SIG-M5 treated with dmso at 0.1 percent for 504 hours (cell line): Measurements from ENCODE around the gene TBL1X.
A peak's percentile ranks its signal among the peaks of the same experiment; 100 is the strongest.
"Not testable (repeated sequence)": the region's sequence is repeated elsewhere in the genome, so short reads cannot be mapped to it uniquely, and the experiment has no call there.

Source experiments
- DNase-seq: peaks from one replicate; lab custom pipeline; 2025; ENCODE audit not compliant: unreplicated experiment; lab: John Stamatoyannopoulos, UW

The TBL1X gene

DNA sequence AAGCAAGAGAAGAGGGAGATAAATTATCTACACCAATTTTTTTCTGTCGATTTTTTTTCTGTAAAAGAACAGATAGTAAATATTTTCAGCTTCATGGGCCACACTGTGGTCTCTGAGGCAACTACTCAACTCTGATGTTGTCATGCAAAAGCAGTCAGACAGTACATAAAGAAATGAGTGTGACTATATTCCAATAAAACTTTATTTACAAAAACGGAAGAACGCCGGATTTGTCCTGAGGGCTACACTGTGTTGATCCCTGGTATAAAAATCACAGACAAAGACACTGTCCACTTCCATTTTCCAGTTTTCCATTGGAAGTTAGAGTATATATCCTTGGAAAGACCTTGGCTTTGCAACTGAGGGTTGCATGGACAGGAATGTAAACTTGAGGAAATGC lies 282.8 kb downstream of the TBL1X start:
- DNase-seq, result no peak

DNA sequence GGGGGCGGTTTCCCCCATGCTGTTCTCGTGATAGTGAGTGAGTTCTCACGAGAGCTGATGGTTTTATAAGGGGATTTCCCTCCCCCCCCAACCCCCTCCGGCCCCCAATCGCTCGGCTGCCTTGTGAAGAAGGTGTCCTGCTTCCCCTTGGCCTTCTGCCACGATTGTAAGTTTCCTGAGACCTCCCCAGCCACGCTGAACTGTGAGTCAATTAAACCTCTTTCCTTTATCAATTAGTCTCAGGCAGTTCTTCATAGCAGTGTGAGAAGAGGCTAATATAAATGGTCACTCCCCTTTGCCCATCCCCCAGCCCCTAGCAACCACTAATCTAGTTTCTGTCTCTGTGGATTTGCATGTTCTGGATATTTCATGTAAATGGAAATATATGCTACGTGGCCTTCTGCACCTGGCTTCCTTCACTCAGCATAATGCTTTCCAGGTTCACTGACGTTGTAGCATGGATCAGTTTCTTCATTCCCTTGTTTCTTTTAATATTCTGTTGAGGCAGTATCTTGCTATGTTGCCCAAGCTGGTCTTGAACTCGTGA lies 284.4 kb downstream of the TBL1X start:
- no peak for DNase-seq

DNA sequence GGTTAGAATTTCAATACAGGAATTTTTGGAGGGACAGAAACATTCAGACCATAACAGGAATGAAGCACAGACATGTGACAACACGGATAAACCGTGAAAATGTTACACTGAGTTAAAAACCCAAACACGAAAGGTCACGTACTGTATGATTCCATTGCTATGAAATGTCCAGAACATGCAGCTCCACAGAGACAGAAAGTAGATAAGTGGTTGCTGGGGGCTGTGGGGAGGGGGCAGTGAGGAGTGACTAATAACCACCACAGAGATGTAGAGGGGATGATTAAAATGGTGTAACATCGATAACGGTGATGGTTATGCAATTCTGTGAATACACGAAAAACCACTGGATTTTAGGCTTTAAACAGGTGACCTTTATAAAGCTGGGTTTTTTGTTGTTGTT lies 292.5 kb downstream of the TBL1X start:
- DNase-seq, result no peak

DNA sequence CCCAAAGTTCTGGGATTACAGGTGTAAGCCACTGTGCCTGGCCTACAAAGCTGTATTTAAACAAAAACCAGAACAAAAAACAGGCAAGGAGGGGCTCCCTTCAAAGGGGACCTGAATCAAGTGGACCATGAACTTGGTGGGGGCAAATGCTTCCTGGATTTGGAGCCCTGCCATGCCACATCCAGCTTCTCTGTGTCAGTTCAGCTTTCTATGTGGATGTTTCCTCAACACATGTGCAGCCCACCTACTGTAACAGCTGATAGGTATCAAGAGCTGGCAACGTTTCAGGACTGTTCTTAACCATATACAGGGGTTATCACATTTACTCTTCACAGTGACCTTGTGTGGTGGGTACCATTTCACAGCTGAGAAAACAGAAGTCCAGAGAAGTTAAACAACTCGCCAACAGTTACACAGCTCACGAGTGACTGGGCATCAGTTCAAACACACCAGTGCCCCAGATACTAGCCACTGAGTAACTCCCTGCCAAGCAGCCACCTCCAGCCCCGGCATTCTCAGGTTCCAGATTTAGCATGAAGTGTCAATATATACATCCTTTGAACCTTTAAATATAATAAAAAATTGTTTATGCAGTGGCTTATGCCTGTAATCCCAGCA lies 293.3 kb downstream of the TBL1X start:
- DNase-seq, result no peak

DNA sequence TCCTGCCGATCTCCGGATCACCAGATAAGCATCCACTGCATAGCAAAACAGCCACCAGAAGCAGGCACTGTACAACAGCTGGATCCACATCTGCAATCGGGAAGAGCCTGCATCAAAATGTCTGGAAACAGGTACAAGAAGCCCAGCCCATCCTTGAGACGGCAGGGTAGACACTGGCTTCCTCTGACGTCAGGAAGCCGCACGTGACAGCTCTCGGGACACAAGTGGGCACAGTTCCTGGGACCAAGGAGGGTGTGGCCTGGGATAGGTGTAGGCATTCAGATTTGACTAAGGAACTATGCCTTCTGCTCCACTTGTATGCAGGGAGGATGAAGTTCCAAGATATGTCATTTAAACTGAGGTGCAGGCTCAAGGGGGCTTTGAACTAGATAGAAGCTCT lies 294.5 kb downstream of the TBL1X start:
- no peak for DNase-seq

DNA sequence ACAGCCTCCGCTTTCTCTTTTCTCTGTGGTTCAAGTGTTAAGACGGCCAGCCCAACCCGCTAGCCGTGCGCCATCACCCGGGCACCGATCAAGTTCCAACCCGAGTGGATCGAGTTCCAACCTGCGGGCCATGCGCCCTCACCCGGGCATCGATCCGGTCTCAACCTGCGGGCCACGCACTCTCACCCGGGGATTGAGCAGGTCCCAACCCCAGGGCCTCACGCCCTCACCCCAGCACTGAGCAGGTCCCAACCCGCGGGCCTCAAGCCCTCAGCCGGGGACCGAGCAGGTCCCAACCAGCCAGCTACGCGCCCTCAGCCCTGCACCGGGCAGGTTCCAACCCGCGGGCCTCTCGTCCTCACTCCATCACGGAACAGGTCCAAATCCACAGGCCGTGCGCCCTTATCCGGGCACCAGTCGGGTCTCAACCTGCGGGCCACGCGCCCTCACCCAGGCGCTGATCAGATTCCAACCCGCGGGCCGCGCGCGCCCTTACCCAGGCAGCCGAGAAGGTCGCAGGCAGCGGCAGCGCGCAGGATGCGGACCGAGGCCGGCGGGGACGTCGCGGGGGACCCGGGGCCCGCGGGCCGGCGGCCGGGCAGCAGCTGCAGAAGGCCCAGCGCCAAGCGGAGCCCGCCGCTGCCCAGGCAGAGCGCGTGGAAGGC lies 300.3 kb downstream of the TBL1X start:
- no peak for DNase-seq

DNA sequence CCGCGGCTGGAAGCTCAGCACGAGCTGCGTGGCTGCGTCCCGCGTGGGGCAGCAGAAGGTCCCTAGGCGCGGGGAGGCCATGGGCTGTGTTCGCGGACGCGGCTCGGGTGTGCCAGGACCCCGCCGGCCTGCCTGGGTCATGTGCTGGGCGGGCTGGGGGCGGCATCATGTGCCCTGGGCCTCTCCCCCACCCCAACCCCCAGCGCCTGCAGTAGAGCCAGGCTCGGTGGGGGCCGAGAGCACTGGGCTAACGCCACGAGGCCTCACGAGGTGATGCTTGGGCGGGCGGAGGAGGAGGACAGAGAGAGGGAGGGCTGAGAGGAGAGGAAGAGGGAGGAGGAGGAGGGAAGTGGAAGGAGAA lies 300.9 kb downstream of the TBL1X start, which contains the start of gene GPR143:
TSS of gene GPR143 (minus strand) at position 111 of the 361 bp plus-strand sequence. CDS start at position 81, 30 bp downstream.
- no peak for DNase-seq

DNA sequence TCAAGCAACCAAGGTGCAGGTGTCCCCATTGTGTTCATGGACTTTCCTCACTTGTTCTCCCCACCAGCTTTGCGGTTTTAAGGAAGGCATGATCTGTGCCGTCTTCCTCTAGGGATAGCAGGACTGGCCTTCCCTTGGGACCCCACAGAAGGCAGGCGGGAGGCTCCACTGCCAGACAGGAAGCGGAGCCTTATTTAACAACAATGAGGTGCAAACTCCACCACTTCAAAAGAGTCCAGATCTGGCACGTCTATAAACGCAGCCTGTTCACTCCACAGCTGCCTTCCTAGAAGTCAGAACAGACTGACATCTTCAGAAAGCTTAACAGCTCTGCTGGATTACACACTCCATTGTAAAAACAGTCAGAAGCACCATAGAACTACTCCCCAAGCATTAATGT lies 302.5 kb downstream of the TBL1X start:
- no peak for DNase-seq

DNA sequence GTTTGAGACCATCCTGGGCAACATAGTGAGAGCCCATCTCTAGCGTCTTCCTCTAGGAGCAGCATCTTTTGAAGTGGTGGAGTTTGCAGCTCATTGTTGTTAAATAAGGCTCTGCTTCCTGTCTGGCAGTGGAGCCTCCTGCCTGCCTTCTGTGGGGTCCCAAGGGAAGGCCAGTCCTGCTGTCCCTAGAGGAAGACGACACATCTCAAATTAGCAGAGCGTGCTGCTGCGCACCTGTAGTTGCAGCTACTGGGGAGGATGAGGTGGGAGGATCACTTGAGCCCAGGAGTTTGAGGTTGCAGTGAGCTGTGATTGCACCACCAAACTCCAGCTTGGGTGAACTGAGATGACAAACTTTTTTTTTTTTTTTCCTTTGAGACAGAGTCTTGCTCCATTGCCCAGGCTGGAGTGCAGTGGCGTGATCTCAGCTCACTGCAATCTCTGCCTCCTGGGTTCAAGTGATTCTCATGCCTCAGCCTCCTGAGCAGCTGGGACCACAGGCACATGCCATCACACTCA lies 303.5 kb downstream of the TBL1X start:
- DNase-seq, result not testable (repeated sequence)

DNA sequence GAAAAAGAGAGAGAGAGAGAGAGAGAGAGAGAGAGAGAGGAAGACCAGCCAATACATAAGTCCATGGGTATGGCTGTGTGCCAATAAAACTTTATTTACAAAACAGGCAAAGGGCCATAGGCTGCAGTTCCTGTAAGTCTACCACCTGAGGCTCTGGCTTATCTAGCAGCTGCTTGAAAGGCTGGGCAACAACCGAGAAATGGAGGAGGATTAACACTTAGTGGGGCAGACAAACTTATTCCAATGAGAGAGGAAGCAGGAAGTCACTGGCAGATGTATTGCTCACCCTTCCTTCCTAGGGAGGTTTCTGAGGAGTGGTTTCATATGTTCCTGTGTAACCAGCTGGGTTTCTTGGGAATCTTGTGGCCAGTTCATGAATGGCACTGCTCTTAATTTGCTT lies 305.5 kb downstream of the TBL1X start:
- DNase-seq, result no peak

DNA sequence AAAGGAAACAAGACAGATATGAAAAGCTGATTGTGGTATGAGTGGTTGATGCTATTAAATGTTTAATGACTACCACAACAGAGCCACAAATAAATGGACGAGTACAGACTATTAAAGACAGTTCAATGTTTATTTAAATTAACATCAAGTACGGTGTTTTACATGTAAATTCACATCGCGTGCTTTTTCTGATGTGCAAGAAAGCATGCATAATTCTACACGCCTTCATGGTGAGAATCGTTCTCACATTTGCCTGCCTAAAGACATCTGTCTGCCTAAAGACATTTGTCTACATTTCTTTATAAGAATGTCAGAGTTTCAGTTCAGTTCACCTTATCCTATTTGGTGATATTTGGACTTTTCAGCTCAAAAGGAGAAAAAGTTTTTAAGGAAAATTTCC lies 308.1 kb downstream of the TBL1X start:
- DNase-seq, result no peak

DNA sequence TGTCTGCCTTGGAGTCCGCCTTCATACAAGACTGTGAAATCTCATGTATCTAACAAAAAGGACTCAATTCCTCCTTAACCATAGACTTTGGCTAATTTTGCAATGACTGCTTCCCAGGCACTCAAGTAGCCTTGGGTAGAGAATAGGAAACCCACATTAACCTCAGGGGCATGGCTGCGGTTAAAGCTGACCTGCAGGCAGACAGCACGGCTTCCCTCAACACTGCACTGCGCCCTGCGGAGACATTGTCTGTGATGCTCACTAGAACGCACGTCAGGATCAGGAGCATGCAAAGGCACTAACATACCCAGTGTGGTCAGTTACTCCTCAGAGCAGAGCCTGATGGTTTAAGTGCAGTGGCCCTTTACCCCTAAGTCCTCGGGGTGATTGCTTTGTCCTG lies 311.1 kb downstream of the TBL1X start:
- DNase-seq, result no peak

DNA sequence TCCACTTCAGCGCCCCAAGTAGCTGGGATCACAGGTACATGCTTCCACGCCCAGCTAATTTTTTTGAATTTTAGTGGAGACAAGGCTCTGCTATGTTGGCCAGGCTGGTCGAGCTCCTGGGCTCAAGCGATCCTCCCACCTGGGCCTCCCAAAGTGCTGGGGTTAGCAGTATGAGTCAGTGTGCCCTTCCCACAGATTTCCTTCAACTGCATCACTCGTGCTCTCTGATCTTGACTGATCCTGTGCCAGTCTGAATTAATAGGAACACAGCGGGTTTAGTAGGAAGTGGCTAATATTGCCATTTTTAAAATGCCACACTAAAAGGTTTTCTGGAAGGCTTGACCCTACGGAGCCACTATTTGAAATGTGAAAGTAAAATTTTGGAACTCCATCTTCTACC lies 317.1 kb downstream of the TBL1X start:
- no peak for DNase-seq

DNA sequence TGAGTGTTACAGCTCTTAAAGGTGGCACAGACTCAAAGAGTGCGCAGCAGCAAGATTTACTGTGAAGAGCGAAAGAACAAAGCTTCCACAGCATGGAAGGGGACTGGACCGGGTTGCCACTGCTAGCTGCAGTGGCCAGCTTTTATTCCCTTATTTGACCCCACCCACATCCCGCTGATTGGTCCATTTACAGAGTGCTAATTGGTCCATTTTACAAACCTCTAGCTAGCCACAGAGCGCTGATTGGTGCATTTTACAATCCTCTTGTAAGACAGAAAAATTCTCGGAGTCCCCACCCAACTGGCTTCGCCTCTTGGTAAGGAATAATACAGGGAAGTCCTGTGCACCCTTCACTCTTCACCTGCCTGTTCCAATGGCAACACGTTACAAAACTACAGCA lies 319.5 kb downstream of the TBL1X start:
- no peak for DNase-seq

DNA sequence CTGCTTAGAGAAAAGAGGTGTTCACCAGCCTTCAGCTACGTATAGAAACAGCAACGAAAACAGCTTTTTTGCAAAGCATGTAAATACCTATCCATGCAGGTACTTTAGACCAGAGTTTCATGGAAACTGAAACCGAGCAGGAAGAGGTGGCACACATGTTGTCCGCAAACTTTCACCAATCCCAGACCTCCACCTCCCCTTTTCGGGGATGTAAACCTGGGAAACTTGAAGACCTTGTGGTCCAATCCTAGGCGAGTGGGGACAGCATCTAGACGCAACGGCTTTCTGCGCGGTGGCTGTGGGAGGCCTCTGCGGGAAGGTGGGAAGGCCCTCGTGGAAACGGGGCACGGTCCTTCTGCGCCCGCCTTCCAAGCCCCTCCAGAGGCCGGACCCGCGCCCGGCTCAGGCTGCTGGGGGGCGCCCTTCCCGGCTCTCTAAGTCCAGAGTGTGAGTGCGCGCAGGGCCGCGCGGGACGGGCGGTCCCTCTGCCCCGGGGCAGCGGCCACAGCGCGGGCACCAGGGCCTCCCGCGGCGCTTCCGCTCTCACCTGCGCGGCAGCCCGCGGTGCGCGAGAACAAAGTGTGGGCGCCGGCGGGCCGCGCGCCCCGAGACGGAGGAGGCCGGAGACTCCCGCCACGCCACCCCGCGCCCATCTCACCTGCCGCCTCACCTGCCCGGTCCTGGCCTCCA lies 320.5 kb downstream of the TBL1X start:
- no peak for DNase-seq

DNA sequence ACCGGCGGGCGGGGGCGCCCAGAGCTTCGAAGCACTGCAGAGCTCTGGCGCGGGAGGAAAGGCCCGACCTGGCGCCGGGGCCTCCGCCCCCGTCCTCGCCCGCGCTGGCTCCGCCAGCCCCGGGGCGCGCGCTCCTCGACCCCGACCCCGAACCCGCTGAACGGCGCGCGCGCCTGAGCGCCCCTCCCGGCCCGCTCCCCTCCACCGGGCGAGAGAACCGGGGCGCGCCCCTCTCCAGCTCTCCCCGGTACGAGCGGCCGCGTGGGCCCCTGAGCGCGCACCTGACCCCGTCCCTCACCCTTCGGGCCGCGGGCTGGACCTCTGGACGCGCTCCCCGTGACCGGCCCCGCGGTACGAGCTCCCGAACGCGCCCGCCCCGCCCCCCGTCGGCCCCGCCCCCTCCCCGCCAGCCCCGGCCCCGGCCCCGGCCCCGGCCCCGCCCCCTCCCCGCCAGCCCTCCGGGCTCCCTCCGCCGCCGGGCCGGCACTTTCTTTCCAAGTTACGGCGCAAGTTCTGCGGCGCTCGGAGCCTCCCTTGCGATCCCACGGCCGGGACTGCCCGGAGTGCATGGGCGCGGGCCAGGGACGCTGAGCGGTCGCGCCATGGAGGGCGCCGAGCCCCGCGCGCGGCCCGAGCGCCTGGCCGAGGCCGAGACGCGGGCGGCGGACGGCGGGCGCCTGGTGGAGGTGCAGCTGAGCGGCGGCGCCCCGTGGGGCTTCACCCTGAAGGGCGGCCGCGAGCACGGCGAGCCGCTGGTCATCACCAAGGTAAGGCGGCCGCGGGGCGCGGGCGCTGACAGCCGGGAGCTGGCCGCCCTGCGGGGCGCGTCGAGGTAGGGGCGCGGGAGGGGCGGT lies 321.3 kb downstream of the TBL1X start, which contains the start of gene SHROOM2:
TSS of gene SHROOM2 (plus strand) at position 486 of the 854 bp plus-strand sequence. CDS start at position 603, 117 bp downstream.
- no peak for DNase-seq

DNA sequence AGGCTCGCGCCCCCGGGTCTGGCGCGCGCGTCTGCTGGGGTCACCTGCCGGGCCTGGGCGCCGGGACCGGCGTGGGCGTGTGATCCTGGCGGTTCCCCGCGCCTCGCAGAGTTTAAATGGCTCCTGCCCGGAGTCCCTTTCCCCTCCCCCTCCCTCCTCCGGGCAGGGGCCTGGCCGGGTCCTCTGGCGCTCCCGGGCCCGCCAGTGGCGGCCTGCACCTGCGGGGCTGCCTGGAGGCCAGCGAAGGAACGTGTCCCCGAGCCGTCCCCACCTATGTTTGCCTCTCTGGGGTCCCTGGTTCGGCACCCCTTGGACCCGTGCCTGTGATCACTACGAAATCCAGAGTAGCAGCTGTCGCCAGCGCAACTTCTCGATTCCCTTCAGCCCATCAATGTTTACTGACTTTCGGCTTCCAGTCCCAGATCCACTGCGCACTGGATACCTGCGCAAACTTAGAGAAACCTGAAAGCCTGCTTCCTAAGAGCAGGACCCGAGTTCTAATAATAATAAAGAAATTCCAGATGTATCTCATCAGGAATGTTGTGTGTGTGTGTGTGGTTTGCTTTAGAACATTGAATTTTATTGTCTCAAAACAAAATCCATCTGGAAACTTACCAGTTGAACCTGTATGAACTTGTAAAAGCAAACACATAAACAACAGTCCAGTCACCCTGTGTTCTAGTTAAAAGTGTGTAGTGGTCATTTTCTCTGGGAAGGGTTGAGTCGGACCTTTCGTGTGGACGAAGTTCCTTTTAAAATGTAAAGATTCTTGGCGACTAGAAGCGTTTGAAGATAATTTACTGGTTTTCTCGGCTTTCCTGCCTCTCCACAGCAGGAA lies 322.2 kb downstream of the TBL1X start:
- no peak for DNase-seq

DNA sequence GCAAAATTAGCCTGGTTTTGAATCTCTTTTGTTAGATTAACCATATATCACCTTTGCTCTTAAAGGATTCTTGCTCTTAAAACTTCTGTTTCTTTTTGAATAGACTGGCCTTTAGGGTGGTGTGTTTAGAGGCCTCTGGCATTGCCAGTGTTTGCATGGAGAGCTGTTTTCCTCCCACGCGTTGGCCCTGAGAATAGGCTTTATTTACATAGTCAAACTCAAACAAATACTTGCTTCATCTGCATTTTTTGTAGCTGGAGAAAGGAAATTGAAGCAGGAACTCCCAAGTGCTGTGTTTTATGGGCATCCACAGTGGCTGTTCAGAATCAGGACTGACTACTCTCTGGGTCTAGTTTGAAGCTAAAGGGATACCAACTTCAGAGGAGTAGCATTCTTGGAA lies 324.1 kb downstream of the TBL1X start:
- DNase-seq, result peak; percentile 20

DNA sequence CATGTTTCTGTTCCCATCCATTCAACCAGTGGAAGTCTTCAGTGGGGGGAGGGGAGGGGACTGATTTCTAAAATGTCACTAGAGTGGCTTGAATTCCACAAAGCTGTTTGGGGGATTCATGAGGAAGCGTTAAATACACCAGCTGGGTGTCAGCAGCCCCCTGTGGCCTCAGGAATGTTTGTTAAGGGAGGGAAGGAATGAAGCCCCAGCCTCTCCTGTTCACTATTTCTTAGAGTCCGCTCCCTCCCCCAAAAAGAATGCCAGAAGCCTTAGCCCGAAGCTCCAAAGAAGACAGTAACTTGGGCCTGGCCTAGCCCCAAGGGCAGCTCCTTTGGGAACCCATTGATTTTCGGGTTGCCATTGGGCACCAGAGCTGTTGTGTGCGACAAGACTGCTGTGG lies 324.7 kb downstream of the TBL1X start:
- DNase-seq, result no peak
